ENCODE results near the gene ATP5MC2.
"Not testable (repeated sequence)": the region's sequence is repeated elsewhere in the genome, so short reads cannot be mapped to it uniquely, and the experiment has no call there.

The ATP5MC2 gene

GRCh38 chr12:53675701-53676607 lies at the start of gene ATP5MC2:
Gene ATP5MC2 (minus strand): TSS chr12:53676083. CDS start chr12:53672614, 3,469 bp downstream.
- peak; percentile 96 for DNase-seq (ENCODE audit: low read depth)

- no peak for DNase-seq (ENCODE audit: low read depth)
Measured at GRCh38 chr12:53722450-53723041, 46.7 kb upstream of the ATP5MC2 start.

- DNase-seq (ENCODE audit: low read depth), result no peak
Measured at GRCh38 chr12:53720946-53721345, 45.1 kb upstream of the ATP5MC2 start.

- DNase-seq (ENCODE audit: low read depth), result no peak
Measured at GRCh38 chr12:53719649-53720048, 43.8 kb upstream of the ATP5MC2 start.

- not testable (repeated sequence) for DNase-seq (ENCODE audit: low read depth)
Measured at GRCh38 chr12:53718567-53718966, 42.7 kb upstream of the ATP5MC2 start.

- DNase-seq (ENCODE audit: low read depth), result no peak
Measured at GRCh38 chr12:53717319-53717718, 41.4 kb upstream of the ATP5MC2 start.

GRCh38 chr12:53714004-53714403 lies 38.1 kb upstream of the ATP5MC2 start:
- no peak for DNase-seq (ENCODE audit: low read depth)

GRCh38 chr12:53713516-53713915 lies 37.6 kb upstream of the ATP5MC2 start:
- DNase-seq (ENCODE audit: low read depth), result no peak

GRCh38 chr12:53712059-53712643 lies 36.3 kb upstream of the ATP5MC2 start:
- DNase-seq (ENCODE audit: low read depth), result no peak

GRCh38 chr12:53710091-53710490 lies 34.2 kb upstream of the ATP5MC2 start:
- DNase-seq (ENCODE audit: low read depth), result no peak

GRCh38 chr12:53709671-53710070 lies 33.8 kb upstream of the ATP5MC2 start:
- no peak for DNase-seq (ENCODE audit: low read depth)

GRCh38 chr12:53706080-53706479 lies 30.2 kb upstream of the ATP5MC2 start:
- no peak for DNase-seq (ENCODE audit: low read depth)

GRCh38 chr12:53703756-53704155 lies 27.9 kb upstream of the ATP5MC2 start:
- DNase-seq (ENCODE audit: low read depth), result no peak

- DNase-seq (ENCODE audit: low read depth), result peak; percentile 57
Measured at GRCh38 chr12:53701518-53702264, 25.8 kb upstream of the ATP5MC2 start.

GRCh38 chr12:53700567-53700966 lies 24.7 kb upstream of the ATP5MC2 start:
- no peak for DNase-seq (ENCODE audit: low read depth)

- DNase-seq (ENCODE audit: low read depth), result no peak
Measured at GRCh38 chr12:53699678-53700025, 23.8 kb upstream of the ATP5MC2 start.

- no peak for DNase-seq (ENCODE audit: low read depth)
Measured at GRCh38 chr12:53698948-53699677, 23.2 kb upstream of the ATP5MC2 start.

- no peak for DNase-seq (ENCODE audit: low read depth)
Measured at GRCh38 chr12:53696655-53697331, 20.9 kb upstream of the ATP5MC2 start.

GRCh38 chr12:53696285-53696654 lies 20.4 kb upstream of the ATP5MC2 start:
- DNase-seq (ENCODE audit: low read depth), result no peak

- DNase-seq (ENCODE audit: low read depth), result peak; percentile 21
Measured at GRCh38 chr12:53695152-53696145, 19.6 kb upstream of the ATP5MC2 start.

All from activated T-helper 9 cell treated with anti-CD3 and anti-CD28 coated beads, Interleukin-2, amount 50 U/mL, for 16 hours (primary cell).